ENCODE measurements around the gene MCFD2.
A peak's percentile ranks its signal among the peaks of the same experiment; 100 is the strongest.
"Not testable (repeated sequence)": the region's sequence is repeated elsewhere in the genome, so short reads cannot be mapped to it uniquely, and the experiment has no call there.

MCFD2 gene

GRCh38 chr2:46937471-46937901, 21.9 kb upstream of the MCFD2 start:
- no peak for DNase-seq (ENCODE audit: low spot score)

- no peak for DNase-seq (ENCODE audit: low spot score)
Measured at GRCh38 chr2:46936566-46936965, 21.0 kb upstream of the MCFD2 start.

DNA sequence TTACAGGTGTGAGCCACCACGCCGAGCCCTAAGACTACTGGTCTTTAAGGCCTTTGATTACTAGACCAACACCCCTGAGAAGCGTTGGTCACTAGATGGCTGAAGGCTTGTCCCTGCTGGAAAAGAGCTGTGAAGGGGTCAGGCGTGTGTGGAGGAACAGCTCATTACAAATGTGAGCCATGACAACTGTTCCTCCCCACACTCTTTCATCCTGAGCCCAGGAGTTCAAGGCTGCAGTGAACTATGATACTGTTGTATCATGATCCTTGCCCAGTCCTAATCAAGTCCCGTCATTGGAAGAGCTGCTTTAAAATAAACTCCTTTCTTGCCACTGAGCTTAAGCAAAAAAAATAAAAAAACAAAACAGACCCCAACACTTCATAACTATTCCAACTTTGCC, 19.5 kb upstream of the MCFD2 start:
- DNase-seq (ENCODE audit: low spot score): no peak

DNA sequence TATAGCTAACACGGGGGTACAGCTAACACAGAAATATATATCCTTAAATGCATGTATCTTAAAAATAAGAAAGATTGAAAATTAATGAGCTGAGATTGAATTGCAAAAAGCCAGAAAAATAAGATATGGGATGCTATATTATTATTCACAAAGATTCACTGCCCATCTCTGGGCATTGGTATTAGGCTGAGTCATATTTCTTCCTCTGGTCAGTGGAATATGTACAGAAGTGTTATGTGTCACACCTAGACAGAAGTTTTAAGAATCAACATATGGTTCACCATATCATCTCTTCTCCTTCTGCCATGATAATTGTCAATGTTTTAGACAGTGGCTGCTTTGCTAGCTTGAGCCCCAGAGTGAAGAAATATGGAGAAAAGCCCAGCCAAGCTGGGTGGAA, 14.0 kb upstream of the MCFD2 start:
- no peak for DNase-seq (ENCODE audit: low spot score)

DNA sequence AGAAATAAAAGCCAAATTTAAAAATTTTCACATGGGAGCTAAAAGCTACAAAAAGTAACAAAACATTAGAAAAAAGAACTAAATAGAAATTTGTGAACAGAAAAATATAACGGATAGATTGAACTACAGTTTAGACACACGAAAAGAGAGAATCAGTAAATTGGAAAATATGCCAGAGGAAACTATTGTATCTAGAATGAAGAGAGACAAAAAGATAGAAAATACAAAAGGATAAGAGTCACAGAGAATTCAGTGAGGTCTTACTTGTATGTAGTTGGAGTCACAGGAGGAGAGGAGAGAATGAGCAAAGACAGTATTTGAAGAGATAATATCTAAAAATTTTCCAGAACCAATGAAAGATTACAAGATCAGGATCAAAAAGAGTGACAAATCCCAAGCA, 11.3 kb upstream of the MCFD2 start:
- DNase-seq (ENCODE audit: low spot score): no peak

- no peak for DNase-seq (ENCODE audit: low spot score)
Measured at GRCh38 chr2:46925474-46926351, 10.1 kb upstream of the MCFD2 start.

DNA sequence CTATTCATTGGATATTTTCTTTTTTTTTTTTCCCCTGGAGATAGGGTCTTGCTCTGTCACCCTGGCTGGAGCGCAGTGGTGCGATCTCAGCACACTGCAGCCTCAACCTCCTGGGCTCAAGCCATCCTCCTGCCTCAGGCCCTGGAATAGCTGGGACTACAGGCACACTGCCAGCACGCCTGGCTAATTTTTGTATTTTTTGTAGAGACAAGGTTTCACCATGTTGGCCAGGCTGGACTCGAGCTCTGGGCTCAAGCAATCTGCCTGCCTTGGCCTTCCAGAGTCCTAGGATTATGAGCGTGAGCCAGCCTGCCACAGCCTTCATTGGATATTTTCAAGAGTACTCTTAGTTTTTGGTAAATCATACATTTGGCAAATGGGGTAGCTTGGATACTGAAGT, 9.0 kb upstream of the MCFD2 start:
- DNase-seq (ENCODE audit: low spot score): no peak

- DNase-seq (ENCODE audit: low spot score): no peak
Measured at GRCh38 chr2:46924038-46924437, 8.4 kb upstream of the MCFD2 start.

- no peak for DNase-seq (ENCODE audit: low spot score)
Measured at GRCh38 chr2:46923041-46923528, 7.5 kb upstream of the MCFD2 start.

DNA sequence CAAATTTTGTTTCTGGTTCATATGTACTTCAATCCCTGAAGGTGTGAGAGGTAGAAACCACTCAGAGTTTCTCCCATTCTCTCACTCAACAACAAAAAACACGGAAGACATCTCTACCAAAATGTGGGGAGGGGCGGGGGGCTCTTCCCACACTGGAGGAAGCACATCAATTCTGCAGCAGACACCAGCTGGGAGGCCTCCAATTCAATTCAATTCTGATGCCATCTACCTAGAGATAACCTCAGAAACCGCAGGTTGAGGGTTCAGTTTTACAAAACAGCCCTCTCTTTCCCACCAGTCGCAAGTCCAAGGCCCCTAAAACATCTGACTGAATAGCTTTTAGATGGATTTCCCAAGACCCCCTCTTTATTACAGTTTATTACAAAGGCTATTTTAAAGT, 7.0 kb upstream of the MCFD2 start:
- DNase-seq (ENCODE audit: low spot score): no peak

- DNase-seq (ENCODE audit: low spot score): no peak
Measured at GRCh38 chr2:46921676-46922448, 6.3 kb upstream of the MCFD2 start.

GRCh38 chr2:46917628-46918027, 2.0 kb upstream of the MCFD2 start:
- DNase-seq (ENCODE audit: low spot score): peak; percentile 29

DNA sequence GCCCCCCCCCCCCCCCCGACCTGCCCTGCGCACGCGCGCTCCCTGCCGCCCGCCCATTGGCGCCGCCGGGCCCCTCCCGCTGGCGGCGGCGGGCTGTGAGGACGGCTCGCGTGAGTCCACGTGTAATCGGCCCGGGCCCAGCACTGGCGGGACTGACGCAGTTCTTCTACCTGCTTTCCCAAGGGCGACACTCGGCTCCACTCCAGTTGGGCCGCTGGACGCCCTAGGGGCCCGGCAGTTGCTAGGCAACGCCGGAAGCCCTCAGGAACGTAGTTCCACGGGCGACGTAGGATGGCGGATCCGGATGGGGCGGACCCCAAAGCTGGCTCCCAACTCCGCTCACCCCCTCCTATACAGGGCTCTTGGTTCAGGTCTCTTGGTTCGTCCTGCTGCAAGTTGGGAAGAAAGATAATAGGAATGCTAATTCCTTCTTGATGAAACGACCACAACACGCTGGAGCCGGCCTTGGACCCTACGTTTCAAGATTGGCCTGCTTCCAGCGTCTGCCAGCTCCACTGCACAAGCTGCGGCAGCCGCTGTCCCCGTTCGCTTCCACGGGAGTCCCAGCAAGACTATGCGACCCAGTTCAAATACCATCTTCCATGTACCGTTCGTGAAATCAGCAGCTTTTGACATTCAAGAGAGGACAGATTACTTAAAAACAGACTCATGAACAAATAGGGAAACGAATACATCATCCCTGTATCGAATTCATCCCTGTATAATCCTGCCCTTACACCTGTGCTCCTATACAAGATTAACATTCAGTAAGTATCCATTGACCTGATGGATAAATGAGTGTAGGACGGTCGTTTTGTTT, 415 bp upstream of the MCFD2 start:
- DNase-seq (ENCODE audit: low spot score): peak; percentile 77

- DNase-seq (ENCODE audit: low spot score): no peak
Measured at GRCh38 chr2:46914578-46915230, 902 bp downstream of the MCFD2 start.

DNA sequence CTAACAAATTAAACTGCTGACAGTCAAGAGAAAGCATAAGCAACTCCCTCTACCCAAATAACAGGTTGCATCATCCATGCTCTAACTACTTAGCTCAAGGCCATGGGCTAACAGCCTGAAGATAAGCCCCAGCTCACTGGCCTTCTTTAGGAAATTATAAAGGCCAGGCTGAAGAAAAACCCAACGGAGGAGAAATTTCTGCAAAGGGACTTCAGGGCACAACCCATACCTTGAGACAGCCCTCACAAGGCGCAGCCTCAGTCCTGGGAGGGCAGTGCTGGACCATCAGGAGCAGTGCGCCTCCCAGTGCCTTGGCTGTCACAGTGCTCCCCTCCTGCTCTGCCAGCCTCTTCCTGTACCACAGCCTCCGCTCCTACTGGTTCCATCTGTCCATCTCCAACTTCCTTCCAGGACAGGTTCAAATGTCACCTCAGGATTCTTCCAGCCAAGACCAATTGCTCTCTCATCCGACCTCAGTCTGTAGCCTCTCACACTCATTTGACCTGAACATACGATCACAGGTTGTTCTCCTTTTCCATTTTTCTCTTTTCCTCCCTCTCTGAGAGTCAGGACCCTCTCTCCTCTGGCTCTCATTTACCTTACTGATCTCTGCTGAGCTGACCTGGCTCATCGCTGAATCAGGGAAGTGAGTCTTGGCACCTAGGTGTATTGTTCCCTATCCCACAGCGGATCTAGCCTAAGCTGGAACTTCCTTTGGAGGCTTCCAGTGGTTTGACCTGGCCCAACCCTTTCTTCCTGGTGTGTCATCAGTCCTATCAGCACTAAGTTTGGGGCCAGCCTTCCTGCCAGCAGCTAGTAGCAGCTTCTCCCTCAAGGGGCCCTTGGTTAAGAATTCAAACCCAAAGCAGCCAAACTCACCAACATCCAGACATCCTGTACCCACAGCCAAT, 1.9 kb downstream of the MCFD2 start:
- no peak for DNase-seq (ENCODE audit: low spot score)

- peak; percentile 89 for DNase-seq (ENCODE audit: low spot score)
Measured at GRCh38 chr2:46909771-46910419, 5.7 kb downstream of the MCFD2 start.

DNA sequence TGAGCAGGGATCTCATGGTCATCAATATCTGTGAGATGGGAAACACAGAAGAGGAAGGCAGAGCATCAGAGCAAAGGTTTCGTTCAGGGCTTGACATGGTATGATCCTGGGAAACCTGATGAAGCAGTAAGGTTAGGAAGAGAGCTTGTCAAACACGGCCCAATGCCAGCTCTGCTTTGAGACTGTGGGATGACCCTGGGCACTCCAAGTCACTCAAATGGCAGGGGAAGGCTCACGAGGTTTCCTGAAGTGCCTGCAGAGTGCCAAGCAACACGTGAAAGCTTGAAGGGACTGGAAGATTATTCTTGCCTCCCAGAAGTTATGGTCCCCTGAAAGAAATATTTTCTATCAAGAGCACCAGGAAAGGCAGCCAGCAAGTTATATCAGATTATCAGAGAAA, 6.5 kb downstream of the MCFD2 start:
- no peak for DNase-seq (ENCODE audit: low spot score)

GRCh38 chr2:46904908-46905678, 10.5 kb downstream of the MCFD2 start:
- DNase-seq (ENCODE audit: low spot score): not testable (repeated sequence)

- DNase-seq (ENCODE audit: low spot score): not testable (repeated sequence)
Measured at GRCh38 chr2:46902980-46903379, 12.6 kb downstream of the MCFD2 start.
